OCI-LY7 (cell line): ENCODE measurements around the gene SYNJ2. TPM values are rescaled to one million over a fixed set of nuclear protein-coding genes. Genes with fewer than 3 reads are reported as not detected.

Source experiments
- BruUV-seq: library from RNA; stranded (reverse); fragments of 400-500 nt; replicated peaks from 2 replicates; lab custom pipeline; 2021; lab: Mats Ljungman, UMichigan
- CTCF ChIA-PET: fragments of 300-600 bp; sonication (Branson Sonifier 250); formaldehyde crosslinking; loops from one replicate; lab custom pipeline; 2022; ENCODE audit warnings: antibody characterized with exemption; ENCODE audit not compliant: unreplicated experiment; lab: Charles Lee
- POLR2A ChIA-PET: fragments of 300-600 bp; sonication (Branson Sonifier 250); formaldehyde crosslinking; loops from one replicate; lab custom pipeline; 2022; ENCODE audit warnings: antibody characterized with exemption; lab: Charles Lee
- DNase-seq: peaks from one replicate; pipeline ENCODE4 v3.0.0-alpha.2; 2015; ENCODE audit warnings: low spot score
- H2AFZ ChIP-seq: fragments of 200-600 bp; sonication (generic), shearing (Covaris generic); 2 replicates; pipeline ENCODE4 v1.6.1; 2014; ENCODE audit warnings: mild to moderate bottlenecking, antibody characterized with exemption, low read length, moderate library complexity
- H3K27ac ChIP-seq: fragments of 200-600 bp; sonication (generic); 2 replicates; pipeline ENCODE4 v1.5.1; 2014; ENCODE audit warnings: mixed run types, low read depth, mild to moderate bottlenecking, moderate library complexity, low read length, inconsistent platforms; ENCODE audit not compliant: poor library complexity, severe bottlenecking
- H3K36me3 ChIP-seq: fragments of 200-600 bp; sonication (generic); 2 replicates; pipeline ENCODE4 v1.6.1; 2014; ENCODE audit warnings: mild to moderate bottlenecking, antibody characterized with exemption, low read length, moderate library complexity, mixed read lengths; ENCODE audit not compliant: insufficient read depth
- H3K4me1 ChIP-seq: fragments of 200-600 bp; sonication (generic); 2 replicates; pipeline ENCODE4 v1.5.1; 2014; ENCODE audit warnings: mild to moderate bottlenecking, low read length; ENCODE audit not compliant: insufficient read depth, poor library complexity, severe bottlenecking
- H3K4me2 ChIP-seq: fragments of 200-600 bp; sonication (generic); 2 replicates; pipeline ENCODE4 v1.6.1; 2014; ENCODE audit warnings: mild to moderate bottlenecking, low read length
- H3K4me3 ChIP-seq: fragments of 200-600 bp; sonication (generic); 2 replicates; pipeline ENCODE4 v1.5.1; 2014; ENCODE audit warnings: mild to moderate bottlenecking, low read depth, low read length; ENCODE audit not compliant: poor library complexity, severe bottlenecking
- H3K79me2 ChIP-seq: fragments of 200-600 bp; sonication (generic); 2 replicates; pipeline ENCODE4 v1.6.1; 2016; ENCODE audit warnings: low read depth, mild to moderate bottlenecking, low read length, moderate library complexity, mixed read lengths; ENCODE audit not compliant: insufficient read depth
- H3K9me2 ChIP-seq: fragments of 200-600 bp; sonication (generic); 2 replicates; pipeline ENCODE4 v1.6.1; 2016; ENCODE audit warnings: mild to moderate bottlenecking, low read length, mixed read lengths; ENCODE audit not compliant: insufficient read depth
- H3K9me3 ChIP-seq: fragments of 200-600 bp; sonication (generic); 2 replicates; pipeline ENCODE4 v1.6.1; 2014; ENCODE audit warnings: mild to moderate bottlenecking, mixed run types, low read length, mixed read lengths
- H4K20me1 ChIP-seq: fragments of 200-600 bp; sonication (generic); 2 replicates; pipeline ENCODE4 v1.6.1; 2014; ENCODE audit warnings: mild to moderate bottlenecking, antibody characterized with exemption, low read length, moderate library complexity, mixed read lengths; ENCODE audit not compliant: insufficient read depth
- CTCF ChIP-seq: fragments of 200-600 bp; sonication (generic); conservative IDR thresholded peaks from 2 replicates; pipeline ENCODE4 v1.5.1; 2014; ENCODE audit warnings: mild to moderate bottlenecking, antibody characterized with exemption, low read length, moderate library complexity, mixed read lengths
- EZH2phosphoT487 ChIP-seq: fragments of 200-600 bp; sonication (generic); IDR thresholded peaks from 2 replicates; pipeline ENCODE4 v1.6.1; 2018; ENCODE audit warnings: low read depth, borderline replicate concordance, mild to moderate bottlenecking, mixed run types, antibody characterized with exemption, low read length, moderate library complexity, mixed read lengths
- intact Hi-C: fragments of 100-400 bp; cut with micrococcal nuclease; formaldehyde crosslinking; loops from one replicate; pipeline ENCODE4 v1.10.0; 2022; ENCODE audit not compliant: unreplicated experiment
- total RNA-seq, 2 experiments: library from RNA; depleted of rRNA in 1 of 2; stranded (reverse); fragments of >200 nt in 1 of 2; shearing (Covaris generic) in 1 of 2; gene quantifications; 2 replicates each; pipeline ENCODE4 v1.2.3, GENCODE V29; 2014 to 2022

The SYNJ2 gene
- total RNA-seq, 2 experiments from 2014 or later, result 0.21 TPM; not detected in 1

- Histone ChIP-seq H3K4me2 (no peak overlapping the region), H3K9me3 (no peaks in the 10 kb centered on the region), H3K9me2 (no peaks in the 10 kb centered on the region), H3K4me3 (no peak overlapping the region), H4K20me1 (no peaks in the 10 kb centered on the region), H3K36me3 (no peaks in the 10 kb centered on the region), H3K27ac (no peak overlapping the region), H3K79me2 (no peaks in the 10 kb centered on the region), H3K4me1 (no peaks in the 10 kb centered on the region), H2AFZ (no peak overlapping the region)
- POLR2A ChIA-PET, result no interaction called here
- intact Hi-C loops, result no loop called here
- CTCF ChIA-PET, result no interaction called here
- TF ChIP-seq CTCF (no peak), EZH2phosphoT487 (no peak)
- DNase-seq, result no peak
- no TSS peak for BruUV-seq
These were observed 52.4 kb downstream of the SYNJ2 start for GRCh38 chr6:158033751-158034702.

- H4K20me1 ChIP-seq, result no peaks in the 10 kb centered on the region
- ChIA-PET POLR2A (no interaction called here), CTCF (no interaction called here)
These were observed 54.6 kb downstream of the SYNJ2 start for GRCh38 chr6:158036261-158036660.

More at GRCh38 chr6:158036261-158036660, 54.6 kb downstream of the SYNJ2 start:
- H3K9me2 ChIP-seq, result no peaks in the 10 kb centered on the region
- no TSS peak for BruUV-seq
- H3K4me1 ChIP-seq, result no peaks in the 10 kb centered on the region
- no peak overlapping the region for H3K4me2 ChIP-seq
- H3K79me2 ChIP-seq, result no peaks in the 10 kb centered on the region
- intact Hi-C loops, result no loop called here
- DNase-seq, result no peak
- H3K4me3 ChIP-seq, result no peak overlapping the region
- no peak overlapping the region for H3K27ac ChIP-seq
- H3K9me3 ChIP-seq, result no peaks in the 10 kb centered on the region
- H3K36me3 ChIP-seq, result no peaks in the 10 kb centered on the region
- TF ChIP-seq CTCF (no peak), EZH2phosphoT487 (no peak)
- no peak overlapping the region for H2AFZ ChIP-seq
